BJ (cell line): ENCODE data around the gene PLXNA2. TPM values are rescaled to one million over a fixed set of nuclear protein-coding genes. Genes with fewer than 3 reads are reported as not detected.

ENCODE experiments used
- CTCF ChIA-PET: fragments of 350-600 bp; formaldehyde crosslinking; extraction: SDS; loops from one replicate; lab custom pipeline; 2021; ENCODE audit warnings: antibody characterized with exemption, inconsistent platforms; lab: Yijun Ruan, JAX
- POLR2A ChIA-PET: fragments of 300-600 bp; sonication (Branson Sonifier 250); formaldehyde crosslinking; extraction: SDS; loops from one replicate; lab custom pipeline; 2021; ENCODE audit warnings: antibody characterized with exemption; lab: Charles Lee
- DNase-seq: peaks from one replicate; pipeline ENCODE4 v3.0.0-alpha.2; 2011; ENCODE audit warnings: low read depth
- H3K27me3 ChIP-seq: 2 replicates; pipeline ENCODE4 v1.6.0; 2011; ENCODE audit warnings: low read length; ENCODE audit not compliant: control insufficient read depth, insufficient read depth
- H3K36me3 ChIP-seq: 2 replicates; pipeline ENCODE4 v1.5.1; 2011; ENCODE audit warnings: low read length; ENCODE audit not compliant: control insufficient read depth, insufficient read depth
- H3K4me3 ChIP-seq: 2 replicates; pipeline ENCODE4 v1.5.1; 2011; ENCODE audit warnings: low read depth, mild to moderate bottlenecking, control low read depth, low read length
- CTCF ChIP-seq: IDR thresholded peaks from 2 replicates; pipeline ENCODE4 v1.5.1; 2011; ENCODE audit warnings: low read depth, mild to moderate bottlenecking, control low read depth, inconsistent platforms, low read length, moderate library complexity; ENCODE audit not compliant: insufficient read depth
- polyA plus RNA-seq: library from polyadenylated mRNA; depleted of rRNA; stranded (reverse); fragments of >200 nt; gene quantifications from 2 replicates; pipeline ENCODE4 v1.2.3, GENCODE V29; 2011

The PLXNA2 gene
- polyA plus RNA-seq, 1 experiment, result 2.7 TPM

GRCh38 chr1:208276757-208277435 is 32.7 kb upstream of the PLXNA2 start:
- DNase-seq, result no peak
- ChIA-PET POLR2A (no interaction called here), CTCF (interaction anchor here (1.0 kb wide), 1 partner anchor 283 kb away, joined by 3 read pairs; no protein-coding TSS in a partner anchor)
- H3K27me3 ChIP-seq, result peaks cover 2% of the 10 kb centered on the region
- no peak overlapping the region for H3K4me3 ChIP-seq
- no peak for TF ChIP-seq CTCF
- H3K36me3 ChIP-seq, result no peaks in the 10 kb centered on the region

- POLR2A ChIA-PET, result no interaction called here
- TF ChIP-seq CTCF, result no peak
Observed at GRCh38 chr1:208275083-208275482, 30.9 kb upstream of the PLXNA2 start.

GRCh38 chr1:208273386-208274017 is 29.3 kb upstream of the PLXNA2 start:
- Histone ChIP-seq H3K27me3 (peaks cover 14% of the 10 kb centered on the region), H3K36me3 (no peaks in the 10 kb centered on the region), H3K4me3 (no peak overlapping the region)
- POLR2A ChIA-PET, result no interaction called here
- no peak for DNase-seq
- TF ChIP-seq CTCF, result no peak
- CTCF ChIA-PET, result no interaction called here

More at GRCh38 chr1:208275083-208275482, 30.9 kb upstream of the PLXNA2 start:
- no peak for DNase-seq
- Histone ChIP-seq H3K4me3 (no peak overlapping the region), H3K36me3 (no peaks in the 10 kb centered on the region), H3K27me3 (peaks cover 6% of the 10 kb centered on the region)
- CTCF ChIA-PET, result interaction anchor here (1.2 kb wide), 1 partner anchor 15 kb away, joined by 3 read pairs; no protein-coding TSS in a partner anchor

GRCh38 chr1:208272713-208273112 is 28.5 kb upstream of the PLXNA2 start:
- Histone ChIP-seq H3K36me3 (no peaks in the 10 kb centered on the region), H3K4me3 (no peak overlapping the region), H3K27me3 (peaks cover 16% of the 10 kb centered on the region)
- CTCF ChIA-PET, result no interaction called here
- POLR2A ChIA-PET, result no interaction called here
- TF ChIP-seq CTCF, result no peak
- DNase-seq, result no peak

- H3K36me3 ChIP-seq, result no peaks in the 10 kb centered on the region
- H3K27me3 ChIP-seq, result peaks cover 19% of the 10 kb centered on the region
- no peak for TF ChIP-seq CTCF
- no peak for DNase-seq
- POLR2A ChIA-PET, result no interaction called here
- CTCF ChIA-PET, result no interaction called here
- H3K4me3 ChIP-seq, result no peak overlapping the region
Observed at GRCh38 chr1:208272311-208272710, 28.1 kb upstream of the PLXNA2 start.
